Spleen (tissue), 7 donors: ENCODE results near the gene LSAMP.

Source experiments
- POLR2A ChIP-seq, 3 donors: fragments of 450-650 bp; IDR thresholded peaks; one replicate each; pipeline ENCODE4 v1.5.1; 2017; ENCODE audit warnings: antibody characterized with exemption in 3 of 3, mild to moderate bottlenecking in 1 of 3
- TF ChIP-seq, protein P1 (sequence below), 11 experiments: fragments of 200-600 bp in 7 of 11; fragments of 450-650 bp in 4 of 11; sonication (generic) in 4 of 11; IDR thresholded peaks in 8 of 11; conservative IDR thresholded peaks in 3 of 11; 1 replicate in 7 of 11; 2 replicates in 4 of 11; pipeline versions ENCODE4 v1.4.0 to v1.8.0; 2016 to 2021; ENCODE audit warnings: antibody characterized with exemption in 11 of 11, inconsistent platforms in 4 of 11, mild to moderate bottlenecking in 1 of 11
- donor health status: DM: no; HTN: no; CAD: no; lungs with moderate emphysema.
- donor health status: DM: no; HTN: no; CAD: no.
- donor health status: DM: no; HTN: no; CAD: no.

DNA sequence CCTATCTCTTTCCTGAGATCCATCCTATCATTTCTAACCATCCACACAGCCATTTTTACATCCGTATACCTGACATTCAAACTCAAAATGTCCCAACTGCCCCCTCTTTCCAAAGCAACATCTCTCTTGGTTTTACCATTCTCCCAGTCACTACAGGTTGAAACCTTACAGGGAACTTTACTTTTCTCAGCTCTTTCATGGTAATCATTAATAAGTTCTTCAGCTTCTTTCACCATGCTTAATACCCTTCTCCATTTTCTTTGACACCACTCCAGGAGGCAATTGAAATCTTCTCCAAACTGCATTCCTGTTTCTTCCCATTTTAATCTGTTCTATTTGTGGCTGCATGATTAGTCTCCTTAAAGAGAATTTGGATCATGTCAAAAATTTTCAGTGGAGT is 469.5 kb downstream of the LSAMP start:
- TF ChIP-seq POLR2A (IDR thresholded peaks at IDR 0.05), result no peak
- TF ChIP-seq, protein P1, sequence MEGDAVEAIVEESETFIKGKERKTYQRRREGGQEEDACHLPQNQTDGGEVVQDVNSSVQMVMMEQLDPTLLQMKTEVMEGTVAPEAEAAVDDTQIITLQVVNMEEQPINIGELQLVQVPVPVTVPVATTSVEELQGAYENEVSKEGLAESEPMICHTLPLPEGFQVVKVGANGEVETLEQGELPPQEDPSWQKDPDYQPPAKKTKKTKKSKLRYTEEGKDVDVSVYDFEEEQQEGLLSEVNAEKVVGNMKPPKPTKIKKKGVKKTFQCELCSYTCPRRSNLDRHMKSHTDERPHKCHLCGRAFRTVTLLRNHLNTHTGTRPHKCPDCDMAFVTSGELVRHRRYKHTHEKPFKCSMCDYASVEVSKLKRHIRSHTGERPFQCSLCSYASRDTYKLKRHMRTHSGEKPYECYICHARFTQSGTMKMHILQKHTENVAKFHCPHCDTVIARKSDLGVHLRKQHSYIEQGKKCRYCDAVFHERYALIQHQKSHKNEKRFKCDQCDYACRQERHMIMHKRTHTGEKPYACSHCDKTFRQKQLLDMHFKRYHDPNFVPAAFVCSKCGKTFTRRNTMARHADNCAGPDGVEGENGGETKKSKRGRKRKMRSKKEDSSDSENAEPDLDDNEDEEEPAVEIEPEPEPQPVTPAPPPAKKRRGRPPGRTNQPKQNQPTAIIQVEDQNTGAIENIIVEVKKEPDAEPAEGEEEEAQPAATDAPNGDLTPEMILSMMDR (IDR thresholded peaks at IDR 0.05 in 8 of 11, conservative IDR thresholded peaks at IDR 0.05 in 3 of 11), result no peak
